IMR-90 (cell line): ENCODE measurements around the gene KLHL13. TPM values are rescaled to one million over a fixed set of nuclear protein-coding genes. Genes with fewer than 3 reads are reported as not detected.
"Not testable (repeated sequence)": the region's sequence is repeated elsewhere in the genome, so short reads cannot be mapped to it uniquely, and the experiment has no call there.

ENCODE experiments used
- ATAC-seq: fragments of 200-7000 bp; cut with Tn5 transposase; 2 replicates; pipeline ENCODE4 v1.9.1; 2020; ENCODE audit warnings: low read depth, mild to moderate bottlenecking, moderate library complexity
- BruUV-seq: library from RNA; stranded (reverse); fragments of 400-500 nt; replicated peaks from 2 replicates; lab custom pipeline; 2021; lab: Mats Ljungman, UMichigan
- CTCF ChIA-PET: fragments of 300-600 bp; formaldehyde crosslinking; extraction: SDS; loops from one replicate; lab custom pipeline; 2021; ENCODE audit warnings: antibody characterized with exemption; lab: Yijun Ruan, JAX
- POLR2A ChIA-PET: fragments of 300-600 bp; sonication (Branson Sonifier 250); formaldehyde crosslinking; loops from one replicate; lab custom pipeline; 2022; ENCODE audit warnings: antibody characterized with exemption; ENCODE audit not compliant: unreplicated experiment; lab: Charles Lee
- DNase-seq: peaks from one replicate; pipeline ENCODE4 v3.0.0; 2013
- H2AFZ ChIP-seq: replicated peaks from 2 replicates; pipeline ENCODE3; 2013; ENCODE audit warnings: low read length, mild to moderate bottlenecking; ENCODE audit not compliant: poor library complexity
- H2AK5ac ChIP-seq: 2 replicates; pipeline ENCODE4 v1.6.1; 2013; ENCODE audit warnings: low read depth, low read length, inconsistent platforms
- H2AK9ac ChIP-seq: replicated peaks from 2 replicates; pipeline ENCODE3; 2013; ENCODE audit warnings: mild to moderate bottlenecking, low read depth, low read length, moderate library complexity; ENCODE audit not compliant: poor library complexity
- H2BK120ac ChIP-seq: 2 replicates; pipeline ENCODE4 v1.6.1; 2013; ENCODE audit warnings: low read depth, low read length, inconsistent platforms
- H2BK15ac ChIP-seq: 3 replicates; pipeline ENCODE4 v1.6.1; 2013; ENCODE audit warnings: low read depth, low read length, inconsistent platforms
- H2BK20ac ChIP-seq: 2 replicates; pipeline ENCODE4 v1.6.1; 2013; ENCODE audit warnings: low read depth, mild to moderate bottlenecking, inconsistent platforms, low read length, moderate library complexity
- H2BK5ac ChIP-seq: 2 replicates; pipeline ENCODE4 v1.6.1; 2013; ENCODE audit warnings: mild to moderate bottlenecking, low read depth, low read length, inconsistent platforms; ENCODE audit not compliant: poor library complexity, severe bottlenecking
- H3K14ac ChIP-seq: replicated peaks from 2 replicates; pipeline ENCODE4 v1.6.1; 2013; ENCODE audit warnings: low read depth, low read length, inconsistent platforms
- H3K18ac ChIP-seq: 2 replicates; pipeline ENCODE4 v1.6.1; 2013; ENCODE audit warnings: low read depth, low read length, control low read depth
- H3K23ac ChIP-seq: 2 replicates; pipeline ENCODE4 v1.6.1; 2013; ENCODE audit warnings: low read depth, low read length, inconsistent platforms
- H3K27ac ChIP-seq: 2 replicates; pipeline ENCODE4 v1.5.1; 2013; ENCODE audit warnings: mild to moderate bottlenecking, control low read depth, low read length; ENCODE audit not compliant: insufficient read depth
- H3K27me3 ChIP-seq: 2 replicates; pipeline ENCODE4 v1.6.1; 2013; ENCODE audit warnings: low read length; ENCODE audit not compliant: control insufficient read depth, insufficient read depth
- H3K36me3 ChIP-seq: 2 replicates; pipeline ENCODE4 v1.6.1; 2013; ENCODE audit warnings: low read length, mixed read lengths; ENCODE audit not compliant: control insufficient read depth, insufficient read depth
- H3K4ac ChIP-seq: 2 replicates; pipeline ENCODE4 v1.6.1; 2013; ENCODE audit warnings: low read depth, low read length, inconsistent platforms
- H3K4me1 ChIP-seq: 2 replicates; pipeline ENCODE4 v1.6.1; 2013; ENCODE audit warnings: low read length, mixed read lengths; ENCODE audit not compliant: control insufficient read depth, insufficient read depth
- H3K4me2 ChIP-seq: 2 replicates; pipeline ENCODE4 v1.6.1; 2013; ENCODE audit warnings: low read depth, mild to moderate bottlenecking, control low read depth, low read length, moderate library complexity
- H3K4me3 ChIP-seq: 2 replicates; pipeline ENCODE4 v1.5.1; 2013; ENCODE audit warnings: low read depth, mild to moderate bottlenecking, control low read depth, low read length, moderate library complexity; ENCODE audit not compliant: insufficient read depth
- H3K56ac ChIP-seq: 2 replicates; pipeline ENCODE4 v1.6.1; 2013; ENCODE audit warnings: low read length, inconsistent platforms; ENCODE audit not compliant: insufficient read depth; ENCODE audit errors: extremely low read depth
- H3K79me1 ChIP-seq, 2 experiments: 2 replicates each; pipeline ENCODE4 v1.6.1; 2013; ENCODE audit warnings: low read length in 2 of 2, inconsistent platforms in 1 of 2, low read depth in 1 of 2
- H3K9ac ChIP-seq: 2 replicates; pipeline ENCODE4 v1.6.1; 2013; ENCODE audit warnings: low read depth, low read length, control low read depth
- H3K9me1 ChIP-seq: 2 replicates; pipeline ENCODE4 v1.6.1; 2013; ENCODE audit warnings: low read length, inconsistent platforms; ENCODE audit not compliant: insufficient read depth
- H3K9me3 ChIP-seq: 2 replicates; pipeline ENCODE4 v1.6.1; 2013; ENCODE audit warnings: low read length; ENCODE audit not compliant: control insufficient read depth, insufficient read depth
- H4K20me1 ChIP-seq: 2 replicates; pipeline ENCODE4 v1.6.1; 2013; ENCODE audit warnings: low read length, inconsistent platforms; ENCODE audit not compliant: insufficient read depth
- H4K5ac ChIP-seq: 2 replicates; pipeline ENCODE4 v1.6.1; 2013; ENCODE audit warnings: mild to moderate bottlenecking, low read depth, low read length, control low read depth
- H4K8ac ChIP-seq, 2 experiments: 2 replicates each; pipeline ENCODE4 v1.6.1; 2013; ENCODE audit warnings: low read depth in 2 of 2, low read length in 2 of 2, control low read depth in 1 of 2, inconsistent platforms in 1 of 2
- H4K91ac ChIP-seq: 2 replicates; pipeline ENCODE4 v1.6.1; 2013; ENCODE audit warnings: low read depth, low read length, inconsistent platforms; ENCODE audit not compliant: insufficient read depth
- WGBS, 2 experiments: methylation state at CpG; one replicate each; pipeline versions ENCODE4 v1.1.5 to v1.1.7; 2013; ENCODE audit warnings: missing lambda C conversion rate in 2 of 2; ENCODE audit not compliant: insufficient read length in 1 of 2; ENCODE audit errors: extremely low coverage in 2 of 2; 5-methylcytosine and 5-hydroxymethylcytosine counted together
- dilution Hi-C: fragments of 300-500 bp; cut with HindIII; formaldehyde crosslinking; loops from one replicate; pipeline ENCODE4 v1.14.3; 2018; ENCODE audit warnings: low sequenced_read_pairs; ENCODE audit not compliant: unreplicated experiment
- in situ Hi-C: fragments of 300-500 bp; cut with MboI; formaldehyde crosslinking; loops from 3 replicates; pipeline ENCODE4 v1.14.3; 2019; ENCODE audit warnings: low sequenced_read_pairs, inconsistent platforms, mixed read lengths
- intact Hi-C: fragments of 100-400 bp; cut with micrococcal nuclease; formaldehyde crosslinking; loops from 2 replicates; pipeline ENCODE4 v1.10.0; 2022
- polyA plus RNA-seq, 3 experiments: library from polyadenylated mRNA; depleted of rRNA; stranded (reverse); fragments of >200 nt; gene quantifications; 2 replicates each; pipeline ENCODE4 v1.2.3, GENCODE V29; 2012; ENCODE audit warnings: low replicate concordance in 1 of 3
- total RNA-seq: library from RNA; depleted of rRNA; stranded (reverse); fragments of >200 nt; gene quantifications from 2 replicates; pipeline ENCODE4 v1.2.3, GENCODE V29; 2012

KLHL13 gene
- total and polyA plus RNA-seq, 2 of the 4 experiments (the other 2 are of a cell fraction), result 4.0 to 12.5 TPM

DNA sequence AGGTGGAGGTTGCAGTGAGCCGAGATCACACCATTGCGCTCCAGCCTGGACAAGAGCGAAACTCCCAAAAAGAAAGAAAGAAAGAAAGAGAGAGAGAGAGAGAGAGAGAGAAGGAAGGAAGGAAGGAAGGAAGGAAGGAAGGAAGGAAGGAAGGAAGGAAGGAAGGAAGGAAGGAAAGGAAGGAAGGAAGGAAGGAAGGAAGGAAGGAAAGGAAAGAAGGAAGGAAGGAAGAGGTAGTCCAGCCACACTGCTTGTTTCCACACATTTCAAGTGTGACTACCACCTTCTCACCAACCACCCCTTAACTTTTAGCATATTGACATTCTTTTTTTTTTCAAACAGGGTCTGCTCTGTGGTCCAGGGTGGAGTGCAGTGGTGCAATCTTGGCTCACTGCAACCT lies 31.2 kb upstream of the KLHL13 start:
- H4K20me1 ChIP-seq, H2BK20ac ChIP-seq, H2BK120ac ChIP-seq, H2AK9ac ChIP-seq, H3K4me2 ChIP-seq, H2BK15ac ChIP-seq, H3K14ac ChIP-seq, H3K79me1 ChIP-seq, H2AFZ ChIP-seq, H3K56ac ChIP-seq, H3K4ac ChIP-seq, H3K4me1 ChIP-seq, BruUV-seq, DNase-seq, ATAC-seq, dilution Hi-C loops, H2AK5ac ChIP-seq, in situ Hi-C loops, H3K9me3 ChIP-seq, H3K23ac ChIP-seq, H2BK5ac ChIP-seq, H4K8ac ChIP-seq, H3K4me3 ChIP-seq, POLR2A ChIA-PET, H4K5ac ChIP-seq, H3K9ac ChIP-seq, H4K91ac ChIP-seq, H3K27ac ChIP-seq, H3K18ac ChIP-seq, H3K36me3 ChIP-seq, H3K27me3 ChIP-seq, CTCF ChIA-PET, intact Hi-C loops, H3K9me1 ChIP-seq: not testable (repeated sequence)
- no CpG with 5 or more reads among the region's 3 CpGs for WGBS, 2 experiments
